CD4-positive, alpha-beta T cell treated with Interferon gamma for 1 hour (primary cell): ENCODE measurements around the gene COPS2.

Source experiments
- DNase-seq: peaks from one replicate; pipeline ENCODE4 v3.0.0-alpha.2; 2020

The COPS2 gene

GRCh38 chr15:49155834-49156627 lies 632 bp upstream of the COPS2 start:
- DNase-seq, result no peak

GRCh38 chr15:49154799-49155109 lies 645 bp downstream of the COPS2 start:
- DNase-seq, result no peak

- no peak for DNase-seq
Measured at GRCh38 chr15:49154359-49154758, 1.0 kb downstream of the COPS2 start.

- no peak for DNase-seq
Measured at GRCh38 chr15:49152552-49153312, 2.7 kb downstream of the COPS2 start.

GRCh38 chr15:49151831-49152230 lies 3.6 kb downstream of the COPS2 start:
- DNase-seq, result no peak

GRCh38 chr15:49148727-49149126 lies 6.7 kb downstream of the COPS2 start:
- DNase-seq, result no peak

DNA sequence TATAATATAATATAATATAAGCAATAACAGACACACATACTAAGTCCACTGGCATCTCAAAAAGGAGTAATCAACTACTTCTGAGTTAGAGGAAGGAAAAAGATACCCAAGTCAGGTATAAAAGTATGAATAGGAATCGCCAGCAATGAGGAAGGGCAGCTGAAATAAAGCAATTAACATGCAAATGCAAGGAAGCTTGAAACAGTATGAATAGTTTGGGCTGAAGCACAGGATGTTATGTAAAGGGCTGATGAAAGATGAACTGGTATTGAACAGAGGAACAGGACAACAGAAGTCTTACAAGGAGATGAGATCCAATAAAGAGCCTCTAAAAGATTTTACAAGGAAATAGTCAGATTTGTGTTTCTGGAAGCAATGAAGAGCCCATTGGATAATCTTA lies 7.1 kb downstream of the COPS2 start:
- DNase-seq, result no peak

DNA sequence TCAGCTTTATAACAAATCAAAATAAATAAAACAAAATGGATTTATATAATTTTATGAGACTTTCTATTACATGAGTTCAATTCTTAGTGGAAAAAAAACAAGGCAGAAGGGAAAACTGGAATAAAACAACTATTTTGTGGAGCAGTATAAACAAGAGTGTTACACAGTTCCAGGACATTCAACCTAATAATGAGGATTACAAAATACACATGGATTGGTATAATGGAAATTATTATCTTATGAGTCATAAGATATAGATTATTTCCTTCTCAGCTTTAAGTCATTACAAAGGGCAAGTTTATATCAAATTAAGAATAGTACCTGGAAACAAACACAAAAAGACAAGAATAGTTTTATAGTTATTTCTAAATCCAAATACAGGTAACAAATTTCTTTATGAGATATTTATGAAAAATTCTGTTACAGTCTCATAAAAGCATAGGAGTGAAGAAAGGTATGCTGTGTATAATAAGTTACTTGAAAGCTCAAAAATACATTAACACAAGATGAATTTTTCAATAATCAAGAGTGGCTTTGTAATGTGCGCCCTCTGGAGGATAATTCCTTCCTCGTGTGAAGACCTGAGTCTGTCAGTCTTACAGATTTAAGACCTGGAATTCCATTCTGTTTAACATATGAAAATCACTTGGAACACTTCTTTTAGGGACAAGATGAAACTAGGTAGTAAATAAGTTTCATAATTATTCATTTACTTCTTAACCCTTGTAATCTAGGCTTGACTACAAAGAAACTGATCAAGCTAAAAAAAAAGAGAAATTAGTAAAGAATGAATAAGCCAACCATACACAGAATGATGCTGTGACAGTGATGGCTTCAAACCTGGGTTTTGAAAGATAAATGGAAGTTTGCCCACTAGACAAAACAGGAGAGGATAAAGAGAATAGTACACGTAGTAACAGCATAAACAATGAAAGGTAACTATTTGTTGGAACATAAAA lies 9.5 kb downstream of the COPS2 start:
- DNase-seq, result no peak

GRCh38 chr15:49137861-49138260 lies 17.5 kb downstream of the COPS2 start:
- DNase-seq, result no peak

- no peak for DNase-seq
Measured at GRCh38 chr15:49135911-49136310, 19.5 kb downstream of the COPS2 start.

- no peak for DNase-seq
Measured at GRCh38 chr15:49135342-49135857, 20.0 kb downstream of the COPS2 start.

- no peak for DNase-seq
Measured at GRCh38 chr15:49134683-49135341, 20.6 kb downstream of the COPS2 start.

GRCh38 chr15:49131403-49131802 lies 24.0 kb downstream of the COPS2 start:
- DNase-seq, result no peak

GRCh38 chr15:49124371-49124770 lies 31.0 kb downstream of the COPS2 start:
- DNase-seq, result no peak

DNA sequence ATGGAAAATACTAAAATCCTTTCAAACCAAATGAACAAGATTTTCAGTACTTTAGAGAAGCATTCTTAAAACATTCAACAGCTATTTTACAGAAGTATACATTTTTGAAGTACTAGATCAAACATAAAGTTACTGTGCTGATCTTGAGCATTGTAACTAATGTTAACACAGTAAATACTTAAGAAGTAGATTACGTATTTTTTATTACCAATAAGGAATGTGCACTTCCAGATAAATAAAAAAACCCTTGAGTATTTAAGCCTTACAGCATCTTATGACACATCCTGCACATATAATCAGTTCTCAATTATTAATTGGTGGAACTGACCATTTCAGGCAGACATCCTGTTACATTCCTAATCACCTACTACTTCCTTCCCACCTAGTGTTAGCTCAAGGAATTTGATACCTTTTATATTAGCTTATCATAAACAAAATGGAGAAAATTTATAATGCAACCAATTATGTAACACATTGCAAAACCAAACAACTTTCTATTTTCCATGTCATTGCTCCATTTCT lies 32.8 kb downstream of the COPS2 start:
- DNase-seq, result no peak

DNA sequence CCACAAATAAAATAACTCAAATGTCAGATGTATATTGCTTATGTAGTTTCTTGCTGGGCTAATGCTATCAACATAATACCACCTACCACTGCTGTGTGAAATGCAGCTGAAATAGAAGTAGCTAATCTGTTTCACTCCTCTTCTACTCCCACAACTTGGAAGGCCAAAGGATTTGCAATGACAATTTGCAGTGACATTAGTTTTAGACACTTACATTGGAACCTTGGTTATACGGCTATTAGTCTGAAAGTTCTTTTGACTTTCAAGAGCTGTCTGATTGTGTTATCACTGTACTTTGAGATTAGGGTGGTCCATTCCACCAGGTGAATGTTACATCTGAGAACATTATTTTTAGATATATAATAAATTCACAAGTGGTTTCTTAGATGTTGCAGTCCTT lies 33.5 kb downstream of the COPS2 start:
- no peak for DNase-seq

GRCh38 chr15:49120832-49121231 lies 34.6 kb downstream of the COPS2 start:
- DNase-seq, result no peak

DNA sequence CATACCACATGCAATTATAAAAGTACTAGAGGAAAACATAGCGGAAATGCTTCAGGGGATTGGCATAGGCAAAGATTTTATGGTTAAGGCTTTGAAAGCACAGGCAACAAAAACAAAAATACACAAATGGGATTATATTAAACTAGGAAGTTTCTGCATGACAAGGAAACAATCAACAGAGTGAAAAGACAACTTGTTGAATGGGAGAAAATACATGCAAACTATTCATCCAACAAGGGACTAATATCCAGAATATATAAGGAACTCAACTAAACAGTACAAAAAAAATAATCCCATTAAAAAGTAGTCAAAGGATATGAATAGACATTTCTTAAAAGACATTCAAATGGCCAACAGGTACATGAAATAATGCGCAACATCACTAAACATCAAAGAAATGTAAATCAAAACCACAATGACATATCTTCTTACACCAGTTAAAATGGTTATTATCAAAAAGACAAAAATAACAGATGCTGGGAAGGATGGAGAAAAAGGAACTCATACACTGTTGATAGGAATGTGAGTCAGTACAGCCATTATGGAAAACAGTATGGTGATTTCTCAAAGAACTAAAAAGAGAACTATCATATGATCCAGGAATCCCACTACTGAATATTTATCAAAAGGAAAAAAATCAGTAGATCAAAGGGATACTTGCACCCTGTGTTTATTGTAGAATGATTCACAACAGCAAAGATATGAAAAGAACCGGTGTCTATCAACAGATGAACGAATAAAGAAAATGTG lies 39.1 kb downstream of the COPS2 start:
- DNase-seq, result no peak

DNA sequence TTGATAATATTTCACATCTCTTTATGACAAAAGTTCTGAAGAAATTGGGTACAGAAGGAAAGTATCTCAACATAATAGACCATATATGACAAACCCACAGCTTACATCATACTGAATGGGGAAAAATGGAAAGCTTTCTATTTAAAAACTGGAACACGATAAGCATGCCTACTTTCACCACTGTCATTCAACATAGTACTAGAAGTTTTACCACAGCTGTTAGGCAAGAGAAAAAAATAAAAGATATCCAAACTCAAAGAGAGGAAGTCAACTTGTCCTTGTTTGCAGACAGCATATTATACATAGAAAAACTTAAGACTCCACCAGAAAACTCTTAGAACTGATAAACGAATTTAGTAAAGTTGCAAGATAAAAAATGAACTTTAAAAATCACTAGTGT lies 40.3 kb downstream of the COPS2 start:
- DNase-seq, result no peak

DNA sequence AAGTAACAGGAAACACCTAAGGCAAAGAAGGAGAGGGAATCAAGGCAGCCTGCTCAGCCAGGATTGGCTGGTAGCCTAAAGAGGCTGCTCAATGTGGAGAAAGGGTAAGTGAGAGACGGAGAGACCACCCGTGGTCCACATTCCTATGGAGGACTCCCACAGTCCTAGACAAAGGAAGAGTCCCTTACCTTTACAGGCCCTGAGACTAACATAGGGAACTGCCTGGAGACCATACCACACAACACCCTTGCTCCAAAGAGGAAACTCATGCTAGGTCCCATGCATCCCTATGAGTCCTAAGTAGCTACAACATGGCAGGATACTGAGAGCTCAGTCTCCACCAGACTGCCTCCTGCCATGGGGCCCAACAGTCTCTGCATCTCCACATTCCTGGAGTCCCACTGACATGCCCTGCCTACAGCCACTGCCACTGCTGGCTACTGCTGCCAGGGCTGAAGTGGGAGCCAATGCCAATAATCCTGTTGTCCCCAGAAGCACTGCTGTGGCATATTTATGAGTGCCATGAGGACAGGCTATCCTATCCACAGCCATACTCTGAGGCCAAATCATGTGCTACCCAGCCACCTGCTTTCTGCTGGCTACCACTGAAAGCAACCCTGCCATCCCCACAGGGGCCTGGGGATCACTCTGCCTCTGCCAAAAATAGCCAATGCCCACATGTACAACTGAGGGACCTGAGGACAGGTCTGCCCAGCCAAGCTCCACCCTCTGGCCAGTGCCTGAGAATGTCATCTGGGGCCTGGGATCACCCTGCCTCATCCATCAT lies 45.0 kb downstream of the COPS2 start:
- DNase-seq, result no peak

- no peak for DNase-seq
Measured at GRCh38 chr15:49103002-49103401, 52.4 kb downstream of the COPS2 start.
